H1 (cell line): ENCODE results near the gene FAM222B. TPM values are rescaled to one million over a fixed set of nuclear protein-coding genes. Genes with fewer than 3 reads are reported as not detected.

Experiments used
- CTCF ChIA-PET: fragments of 300-600 bp; sonication (Branson Sonifier 250); formaldehyde crosslinking; loops from one replicate; lab custom pipeline; 2021; ENCODE audit not compliant: partially characterized antibody; lab: Charles Lee
- POLR2A ChIA-PET: fragments of 300-600 bp; sonication (Branson Sonifier 250); formaldehyde crosslinking; loops from one replicate; lab custom pipeline; 2021; ENCODE audit warnings: inconsistent platforms; ENCODE audit not compliant: partially characterized antibody; lab: Charles Lee
- DNase-seq, 2 experiments: peaks; one replicate each; pipeline versions ENCODE4 v3.0.0 to v3.0.0-alpha.2; 2010 to 2022; ENCODE audit warnings: low spot score in 2 of 2, low read depth in 1 of 2, mixed read lengths in 1 of 2
- FAIRE-seq: peaks from 2 replicates; lab custom pipeline; 2011; peaks lifted over from hg19 to GRCh38; lab: Jason Lieb, UNC
- H2AFZ ChIP-seq: 2 replicates; pipeline ENCODE4 v1.8.1; 2012; ENCODE audit warnings: low read length, inconsistent platforms
- H2AK5ac ChIP-seq: 2 replicates; pipeline ENCODE4 v1.6.1; 2013; ENCODE audit warnings: low read depth, low read length
- H2BK120ac ChIP-seq: replicated peaks from 2 replicates; pipeline ENCODE3; 2013; ENCODE audit warnings: low read depth, low read length, inconsistent platforms
- H2BK12ac ChIP-seq: 2 replicates; pipeline ENCODE4 v1.6.1; 2013; ENCODE audit warnings: low read depth, low read length
- H2BK15ac ChIP-seq: 2 replicates; pipeline ENCODE4 v1.6.1; 2013; ENCODE audit warnings: low read length
- H2BK20ac ChIP-seq: 2 replicates; pipeline ENCODE4 v1.6.1; 2013; ENCODE audit warnings: low read length
- H2BK5ac ChIP-seq: 2 replicates; pipeline ENCODE4 v1.6.1; 2013; ENCODE audit warnings: low read depth, low read length
- H3K14ac ChIP-seq: 2 replicates; pipeline ENCODE4 v1.6.1; 2013; ENCODE audit warnings: inconsistent platforms; ENCODE audit not compliant: insufficient read length
- H3K18ac ChIP-seq: 2 replicates; pipeline ENCODE4 v1.6.1; 2013; ENCODE audit warnings: low read length; ENCODE audit errors: extremely low read depth
- H3K23ac ChIP-seq: 2 replicates; pipeline ENCODE4 v1.6.1; 2013; ENCODE audit warnings: inconsistent platforms; ENCODE audit not compliant: insufficient read length
- H3K23me2 ChIP-seq: 2 replicates; pipeline ENCODE4 v1.6.1; 2013; ENCODE audit warnings: low read depth, low read length
- H3K27ac ChIP-seq: 2 replicates; pipeline ENCODE4 v1.6.1; 2011; ENCODE audit warnings: low read depth, low read length, inconsistent platforms
- H3K27me3 ChIP-seq, 4 experiments: replicated peaks in 1 of 4; 1 replicate in 1 of 4; 2 replicates in 3 of 4; pipeline versions ENCODE4 v1.6.1 to v1.8.1; 2011 to 2013; ENCODE audit warnings: low read length in 3 of 4, mild to moderate bottlenecking in 3 of 4, inconsistent platforms in 2 of 4, mixed read lengths in 2 of 4, moderate library complexity in 1 of 4; ENCODE audit not compliant: control insufficient read depth in 3 of 4, insufficient read depth in 3 of 4; ENCODE audit errors: extremely low read depth in 1 of 4
- H3K36me3 ChIP-seq, 4 experiments: 2 replicates each; pipeline versions ENCODE4 v1.6.1 to v1.8.1; 2011 to 2013; ENCODE audit warnings: mild to moderate bottlenecking in 4 of 4, low read length in 3 of 4, moderate library complexity in 2 of 4, control low read depth in 1 of 4, inconsistent platforms in 1 of 4; ENCODE audit not compliant: insufficient read depth in 4 of 4, control insufficient read depth in 2 of 4
- H3K4ac ChIP-seq: replicated peaks from 2 replicates; pipeline ENCODE3; 2013; ENCODE audit warnings: low read length, low read depth, mixed read lengths, inconsistent platforms; ENCODE audit not compliant: insufficient read length
- H3K4me1 ChIP-seq, 4 experiments: replicated peaks in 1 of 4; 1 replicate in 1 of 4; 2 replicates in 3 of 4; pipeline versions ENCODE4 v1.6.1 to v1.8.1; 2011 to 2013; ENCODE audit warnings: low read length in 3 of 4, inconsistent platforms in 2 of 4, mixed read lengths in 1 of 4; ENCODE audit not compliant: insufficient read depth in 4 of 4, control insufficient read depth in 3 of 4
- H3K4me2 ChIP-seq, 2 experiments: 2 replicates each; pipeline versions ENCODE4 v1.6.1 to v1.8.1; 2011 to 2013; ENCODE audit warnings: low read depth in 2 of 2, low read length in 2 of 2, control low read depth in 1 of 2, inconsistent platforms in 1 of 2, mild to moderate bottlenecking in 1 of 2; ENCODE audit not compliant: insufficient read depth in 1 of 2
- H3K4me3 ChIP-seq, 4 experiments: fragments of 200-600, 300-600 bp in 1 of 4; sonication (generic), shearing (Covaris generic), sonication (Bioruptor Twin) in 1 of 4; 2 replicates each; pipeline versions ENCODE4 v1.5.1 to v1.8.1; 2011 to 2016; ENCODE audit warnings: low read length in 4 of 4, low read depth in 3 of 4, control low read depth in 2 of 4, inconsistent platforms in 2 of 4, mild to moderate bottlenecking in 2 of 4, mixed read lengths in 1 of 4, moderate library complexity in 1 of 4; ENCODE audit not compliant: insufficient read depth in 2 of 4; ENCODE audit errors: extremely low read depth in 1 of 4
- H3K56ac ChIP-seq: replicated peaks from 2 replicates; pipeline ENCODE3; 2013; ENCODE audit warnings: low read depth, mild to moderate bottlenecking, mixed read lengths, low read length, inconsistent platforms; ENCODE audit not compliant: insufficient read length
- H3K79me1 ChIP-seq: 2 replicates; pipeline ENCODE4 v1.6.1; 2013; ENCODE audit warnings: low read depth, low read length, control low read depth
- H3K79me2 ChIP-seq, 2 experiments: 2 replicates each; pipeline versions ENCODE4 v1.6.1 to v1.8.1; 2012 to 2013; ENCODE audit warnings: low read length in 2 of 2, mild to moderate bottlenecking in 2 of 2, inconsistent platforms in 1 of 2; ENCODE audit not compliant: insufficient read depth in 2 of 2, control insufficient read depth in 1 of 2
- H3K9ac ChIP-seq, 4 experiments: replicated peaks in 1 of 4; 1 replicate in 1 of 4; 2 replicates in 3 of 4; pipeline versions ENCODE4 v1.6.1 to v1.8.1; 2011 to 2013; ENCODE audit warnings: low read depth in 3 of 4, low read length in 3 of 4, control low read depth in 2 of 4, mild to moderate bottlenecking in 2 of 4, moderate library complexity in 2 of 4, inconsistent platforms in 1 of 4; ENCODE audit errors: extremely low read depth in 1 of 4
- H3K9me3 ChIP-seq, 2 experiments: 2 replicates each; pipeline versions ENCODE4 v1.6.1 to v1.8.1; 2012 to 2013; ENCODE audit warnings: mild to moderate bottlenecking in 2 of 2, moderate library complexity in 2 of 2, control low read depth in 1 of 2, inconsistent platforms in 1 of 2, low read depth in 1 of 2, low read length in 1 of 2, mixed read lengths in 1 of 2; ENCODE audit not compliant: insufficient read depth in 2 of 2
- H4K20me1 ChIP-seq, 2 experiments: replicated peaks in 1 of 2; 2 replicates each; pipeline versions ENCODE3 to v1.8.1; 2011 to 2013; ENCODE audit warnings: inconsistent platforms in 2 of 2, low read length in 2 of 2, mild to moderate bottlenecking in 1 of 2; ENCODE audit not compliant: insufficient read depth in 2 of 2, control insufficient read depth in 1 of 2
- H4K5ac ChIP-seq: 2 replicates; pipeline ENCODE4 v1.6.1; 2013; ENCODE audit warnings: low read length, low read depth, mixed read lengths, inconsistent platforms; ENCODE audit not compliant: insufficient read length
- H4K8ac ChIP-seq: 2 replicates; pipeline ENCODE4 v1.8.0; 2013; ENCODE audit warnings: mild to moderate bottlenecking, moderate library complexity, low read length, inconsistent platforms; ENCODE audit not compliant: insufficient read depth; ENCODE audit errors: extremely low read depth
- H4K91ac ChIP-seq: replicated peaks from 2 replicates; pipeline ENCODE3; 2013; ENCODE audit warnings: low read length, mixed read lengths, inconsistent platforms; ENCODE audit not compliant: insufficient read length
- BRCA1 ChIP-seq: IDR thresholded peaks from 2 replicates; pipeline ENCODE4 v1.6.1; 2012; ENCODE audit warnings: low read depth, low read length, improper control_type of control experiment
- CHD2 ChIP-seq: IDR thresholded peaks from 2 replicates; pipeline ENCODE4 v1.6.1; 2012; ENCODE audit warnings: low read length, improper control_type of control experiment
- CREB1 ChIP-seq: IDR thresholded peaks from 2 replicates; pipeline ENCODE4 v1.6.1; 2012; ENCODE audit warnings: inconsistent platforms
- EZH2 ChIP-seq: fragments of 200-600 bp; sonication (generic); IDR thresholded peaks from 2 replicates; pipeline ENCODE4 v1.7.1; 2012; ENCODE audit warnings: low read depth, mild to moderate bottlenecking, moderate library complexity, low read length, inconsistent platforms; ENCODE audit not compliant: severe bottlenecking
- KDM5A ChIP-seq: fragments of 200-600 bp; IDR thresholded peaks from 2 replicates; pipeline ENCODE4 v1.7.1; 2012; ENCODE audit warnings: mild to moderate bottlenecking, low read length, inconsistent platforms, mixed read lengths
- MAFK ChIP-seq: IDR thresholded peaks from 2 replicates; pipeline ENCODE4 v1.6.1; 2012; ENCODE audit warnings: low read depth, mild to moderate bottlenecking, improper control_type of control experiment, low read length
- SAP30 ChIP-seq: fragments of 300-600 bp; sonication (generic); IDR thresholded peaks from 2 replicates; pipeline ENCODE4 v1.7.1; 2012; ENCODE audit warnings: low read length, moderate library complexity, mild to moderate bottlenecking, inconsistent platforms; ENCODE audit not compliant: insufficient read depth, insufficient replicate concordance
- SIX5 ChIP-seq: IDR thresholded peaks from 2 replicates; pipeline ENCODE4 v1.6.1; 2011; ENCODE audit warnings: mild to moderate bottlenecking, low read depth, low read length
- USF2 ChIP-seq: IDR thresholded peaks from 2 replicates; pipeline ENCODE4 v1.6.1; 2011; ENCODE audit warnings: low read length, improper control_type of control experiment
- WGBS, 2 experiments: shearing (Covaris generic) in 1 of 2; methylation state at CpG; one replicate each; pipeline versions ENCODE4 v1.1.6 to v1.1.7; 2013 to 2015; ENCODE audit warnings: low lambda C conversion rate in 2 of 2, mixed read lengths in 2 of 2, inconsistent platforms in 1 of 2, low coverage in 1 of 2, missing lambda C conversion rate in 1 of 2; ENCODE audit not compliant: insufficient replicate concordance in 2 of 2, insufficient coverage in 1 of 2, insufficient read length in 1 of 2; ENCODE audit errors: extremely low coverage in 1 of 2, missing lambda C conversion rate in 1 of 2; 5-methylcytosine and 5-hydroxymethylcytosine counted together
- polyA plus RNA-seq, 7 experiments: library from polyadenylated mRNA; depleted of rRNA in 3 of 7; stranded (reverse) in 5 of 7; unstranded in 2 of 7; fragments of >200 nt in 5 of 7; fragments of 200-250 nt in 2 of 7; gene quantifications; 1 replicate in 5 of 7; 2 replicates in 1 of 7; 4 replicates in 1 of 7; pipeline versions ENCODE4 v1.2.1 to v1.2.3, GENCODE V29; 2011 to 2013; ENCODE audit warnings: missing spikeins in 2 of 7, mixed read lengths in 2 of 7
- total RNA-seq: library from RNA; stranded (reverse); fragmentation: NEBNext Ultra II Directional; extraction: Animal tissue kit (Norgen Biotek cat#: 25700); gene quantifications from 2 replicates; pipeline ENCODE4 v1.2.1, GENCODE V29; 2021

Gene FAM222B
- total and polyA plus RNA-seq, 2 of the 8 experiments (the other 6 are each of a cell fraction or from before 2014, with no cell fraction given), result 42.1 to 81.7 TPM

- no peak overlapping the region for H4K5ac ChIP-seq
- no peak overlapping the region for H2BK5ac ChIP-seq
- H3K4me2 ChIP-seq, result no peak overlapping the region
- no peak overlapping the region; a peak in 1 of 7 replicates for H3K9ac ChIP-seq
- no peak overlapping the region for H3K23ac ChIP-seq
- H3K79me2 ChIP-seq, result no peaks in the 10 kb centered on the region
- no peak overlapping the region for H2AFZ ChIP-seq
- H4K8ac ChIP-seq, result no peak overlapping the region
- no peaks in the 10 kb centered on the region for H3K23me2 ChIP-seq
- POLR2A ChIA-PET, result interaction anchor here (0.7 to 2.3 kb wide), 8 partner anchors 14 to 145 kb away, joined by 3 to 6 read pairs (median 4); partner anchors contain the start of gene FLOT2
- H3K27me3 ChIP-seq, result no peaks in the 10 kb centered on the region; a peak in 1 of 7 replicates
- H2AK5ac ChIP-seq, result no peak overlapping the region
- no peak overlapping the region for H2BK120ac ChIP-seq
- H3K4me3 ChIP-seq, result no peak overlapping the region
- H2BK20ac ChIP-seq, result no peak overlapping the region
- H2BK12ac ChIP-seq, result peak overlapping the region; percentile 5; the same call in 1 of the 2 replicates
- no peak overlapping the region for H3K4ac ChIP-seq
- no peaks in the 10 kb centered on the region for H3K9me3 ChIP-seq
- H4K91ac ChIP-seq, result no peak overlapping the region
- no peak overlapping the region for H2BK15ac ChIP-seq
- CTCF ChIA-PET, result interaction anchor here (0.8 to 4.2 kb wide), 9 partner anchors 8 to 116 kb away, joined by 3 to 20 read pairs (median 5); no protein-coding TSS in a partner anchor
- FAIRE-seq (no peak), DNase-seq (no peak)
- no peaks in the 10 kb centered on the region for H3K79me1 ChIP-seq
- no peak overlapping the region for H3K18ac ChIP-seq
- WGBS, 2 experiments, result 94% methylated on average over 13 of the region's 13 CpGs; no CpG with 5 or more reads in 1 of the 2 experiments
- peaks cover 0 to 6% (median 0%) of the 10 kb centered on the region in 4 experiments; a peak in 2 of 7 replicates for H3K4me1 ChIP-seq
- no peak overlapping the region for H3K14ac ChIP-seq
- H3K36me3 ChIP-seq, result no peaks in the 10 kb centered on the region; a peak in 2 of 8 replicates
- H3K56ac ChIP-seq, result no peak overlapping the region
- H3K27ac ChIP-seq, result no peak overlapping the region
- peaks cover 0 to 1% of the 10 kb centered on the region in 2 experiments for H4K20me1 ChIP-seq
- TF ChIP-seq USF2, result no peak
- no peak for TF ChIP-seq EZH2
- no peak for TF ChIP-seq BRCA1
- TF ChIP-seq MAFK, result no peak
- TF ChIP-seq SAP30, result no peak
- no peak for TF ChIP-seq SIX5
- TF ChIP-seq KDM5A, result no peak
- no peak for TF ChIP-seq CHD2
- TF ChIP-seq CREB1, result no peak
Observed at GRCh38 chr17:28865946-28866752, 23.6 kb upstream of the FAM222B start.
